Measurements from ENCODE around the gene DES.

The DES gene

GRCh38 chr2:219475697-219476651 is 57.8 kb downstream of the DES start:
- peak; percentile 83 for DNase-seq
